GM23338 (cell line): ENCODE measurements around the gene SRGAP2C. TPM values are rescaled to one million over a fixed set of nuclear protein-coding genes. Genes with fewer than 3 reads are reported as not detected.
"Not testable (repeated sequence)": the region's sequence is repeated elsewhere in the genome, so short reads cannot be mapped to it uniquely, and the experiment has no call there.

Source experiments
- ATAC-seq: fragments of 200-7000 bp; cut with Tn5 transposase; 3 replicates; pipeline ENCODE4 v1.9.1; 2020
- DNase-seq: peaks from one replicate; pipeline ENCODE4 v3.0.0-alpha.2; 2015; ENCODE audit warnings: low spot score
- H2AFZ ChIP-seq: fragments of 200-600 bp; sonication (generic); 2 replicates; pipeline ENCODE4 v1.8.0; 2016; ENCODE audit warnings: antibody characterized with exemption, mild to moderate bottlenecking, moderate library complexity
- H3F3A ChIP-seq: fragments of 200-600 bp; sonication (generic); replicated peaks from 2 replicates; pipeline ENCODE4 v1.8.0; 2017; ENCODE audit warnings: antibody characterized with exemption, mixed run types, low read depth
- H3K27ac ChIP-seq: fragments of 200-600 bp; sonication (generic); 2 replicates; pipeline ENCODE4 v1.6.1; 2016; ENCODE audit warnings: low read depth
- H3K27me3 ChIP-seq: fragments of 200-600 bp; sonication (generic); 2 replicates; pipeline ENCODE4 v1.8.0; 2016; ENCODE audit warnings: mild to moderate bottlenecking, mixed run types, moderate library complexity; ENCODE audit not compliant: insufficient read depth
- H3K36me3 ChIP-seq: fragments of 200-600 bp; sonication (generic); 2 replicates; pipeline ENCODE4 v1.8.0; 2016; ENCODE audit warnings: mild to moderate bottlenecking; ENCODE audit not compliant: insufficient read depth
- H3K4me1 ChIP-seq: fragments of 200-600 bp; sonication (generic); 2 replicates; pipeline ENCODE4 v1.8.0; 2016; ENCODE audit warnings: mild to moderate bottlenecking, moderate library complexity; ENCODE audit not compliant: insufficient read depth
- H3K4me2 ChIP-seq: fragments of 200-600 bp; sonication (generic); 2 replicates; pipeline ENCODE4 v1.7.1; 2017; ENCODE audit warnings: mixed run types
- H3K4me3 ChIP-seq: fragments of 200-600 bp; sonication (generic); 2 replicates; pipeline ENCODE4 v1.6.1; 2016; ENCODE audit warnings: mixed run types
- H3K79me2 ChIP-seq: fragments of 200-600 bp; sonication (generic); replicated peaks from 2 replicates; pipeline ENCODE4 v1.8.0; 2017; ENCODE audit warnings: mild to moderate bottlenecking; ENCODE audit not compliant: insufficient read depth
- H3K9me2 ChIP-seq: fragments of 200-600 bp; sonication (generic); 2 replicates; pipeline ENCODE4 v1.8.0; 2017; ENCODE audit not compliant: insufficient read depth
- H4K20me1 ChIP-seq: fragments of 200-600 bp; sonication (generic); replicated peaks from 2 replicates; pipeline ENCODE4 v1.8.0; 2017; ENCODE audit warnings: mild to moderate bottlenecking; ENCODE audit not compliant: insufficient read depth
- H3K27ac Mint-ChIP-seq: 2 replicates; pipeline ENCODE4 v1.8.0; 2020; ENCODE audit warnings: inconsistent platforms, mild to moderate bottlenecking, moderate library complexity, mixed read lengths
- H3K27me3 Mint-ChIP-seq: 3 replicates; pipeline ENCODE4 v1.8.0; 2022; ENCODE audit warnings: low read depth, mild to moderate bottlenecking, moderate library complexity, mixed read lengths, inconsistent platforms; ENCODE audit not compliant: insufficient read depth, poor library complexity
- H3K36me3 Mint-ChIP-seq: 3 replicates; pipeline ENCODE4 v1.8.0; 2021; ENCODE audit warnings: low read depth, mild to moderate bottlenecking, inconsistent platforms, moderate library complexity, mixed read lengths
- H3K4me1 Mint-ChIP-seq: 3 replicates; pipeline ENCODE4 v1.8.0; 2020; ENCODE audit warnings: mild to moderate bottlenecking, inconsistent platforms, mixed read lengths
- H3K4me3 Mint-ChIP-seq: 3 replicates; pipeline ENCODE4 v1.8.0; 2021; ENCODE audit warnings: moderate library complexity, mild to moderate bottlenecking, inconsistent platforms, mixed read lengths
- H3K9me3 Mint-ChIP-seq: 3 replicates; pipeline ENCODE4 v1.8.0; 2020; ENCODE audit warnings: moderate library complexity, mild to moderate bottlenecking, inconsistent platforms, mixed read lengths
- polyA plus RNA-seq: library from polyadenylated mRNA; unstranded; fragments of >200 nt; fragmentation: Nextera tagmentation; extraction: Ambion mirVana; gene quantifications from 2 replicates; pipeline ENCODE4 v1.2.1, GENCODE V29; 2016
- total RNA-seq: library from RNA; depleted of rRNA; stranded (reverse); fragments of >200 nt; shearing (Covaris generic); gene quantifications from 2 replicates; pipeline ENCODE4 v1.2.3, GENCODE V29; 2014

The SRGAP2C gene
- total and polyA plus RNA-seq, 2 experiments from 2014 or later: 18.0 to 20.4 TPM

DNA sequence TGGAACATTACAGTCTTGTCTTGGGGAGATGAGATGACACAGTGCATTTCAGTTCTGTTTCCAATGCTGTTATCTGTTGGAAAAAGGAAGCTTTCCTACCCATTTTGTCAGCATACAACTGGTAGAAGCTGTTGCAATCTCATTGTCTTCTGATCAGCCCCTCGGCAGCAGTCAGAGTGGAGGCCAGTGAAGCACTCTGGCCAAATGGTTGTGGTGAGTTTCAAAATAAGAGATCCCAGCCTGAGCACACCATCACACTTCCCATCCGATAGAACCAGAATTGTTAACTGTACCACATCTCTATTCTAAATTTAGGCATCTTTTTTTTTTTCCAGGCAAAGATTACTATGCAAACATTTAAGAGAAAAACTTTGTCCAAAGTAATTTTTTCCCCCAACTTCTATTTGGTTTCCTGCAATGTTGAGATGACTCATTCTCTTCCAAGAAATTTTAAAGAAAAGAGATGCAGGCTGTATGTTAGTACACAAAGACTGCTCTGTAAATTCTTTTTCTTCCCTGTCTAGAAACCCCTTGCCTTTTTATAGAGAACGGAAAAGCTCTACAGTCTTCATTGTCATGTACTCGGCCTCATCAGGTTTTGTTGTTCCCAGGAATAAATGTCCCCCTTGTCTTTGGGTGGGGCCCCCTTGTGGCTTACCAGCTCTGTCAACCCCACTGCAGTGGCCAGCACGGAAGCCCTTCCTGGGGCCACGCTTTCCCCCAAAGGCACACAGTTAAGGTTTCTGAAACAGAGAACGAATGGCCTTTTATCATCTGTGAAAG is 176.9 kb downstream of the SRGAP2C start:
- not testable (repeated sequence) for H3K4me1 ChIP-seq, H3K27ac Mint-ChIP-seq, H3K27me3 Mint-ChIP-seq, H3K4me3 ChIP-seq, DNase-seq, H3K27ac ChIP-seq, H3F3A ChIP-seq, H3K4me1 Mint-ChIP-seq, H4K20me1 ChIP-seq, H3K9me3 Mint-ChIP-seq, H3K4me3 Mint-ChIP-seq, H2AFZ ChIP-seq, H3K27me3 ChIP-seq, H3K9me2 ChIP-seq, H3K79me2 ChIP-seq, H3K36me3 Mint-ChIP-seq, H3K4me2 ChIP-seq, H3K36me3 ChIP-seq
- ATAC-seq: peak; percentile 93

DNA sequence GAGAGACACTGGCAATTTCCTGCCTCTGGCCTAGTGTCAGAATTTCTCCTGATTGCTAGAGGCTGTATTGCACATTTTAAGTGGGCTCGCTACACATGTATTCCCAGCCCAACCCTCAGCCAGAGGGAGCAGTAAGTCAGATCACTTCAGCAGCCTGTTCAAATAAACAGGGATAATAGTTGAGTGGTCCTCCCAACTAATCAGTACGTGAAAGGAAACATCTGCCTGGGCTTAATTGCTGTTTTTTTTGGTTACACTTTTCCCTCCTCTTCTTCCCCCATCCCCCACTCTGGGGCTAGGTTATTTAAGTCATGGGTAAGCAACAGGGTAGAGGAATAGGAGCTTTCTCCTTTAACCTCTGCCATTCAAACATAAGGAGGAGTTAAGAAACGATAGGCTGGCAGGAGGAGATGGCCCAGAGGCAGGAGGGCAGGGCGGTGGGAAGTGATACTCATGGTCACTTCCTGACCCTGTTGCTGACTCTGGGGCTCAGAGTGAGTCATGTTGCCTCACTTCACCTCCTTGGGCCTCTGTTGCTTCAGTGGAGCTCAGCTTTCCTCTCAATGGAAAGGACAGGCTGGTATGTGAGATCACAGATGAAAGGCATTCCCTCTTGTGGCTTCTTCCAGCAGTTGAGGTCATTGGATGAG is 177.6 kb downstream of the SRGAP2C start:
- not testable (repeated sequence) for DNase-seq, H4K20me1 ChIP-seq, H3K9me2 ChIP-seq, H3K9me3 Mint-ChIP-seq, H3K79me2 ChIP-seq, H3K4me1 Mint-ChIP-seq, H3K27ac ChIP-seq, H3K4me2 ChIP-seq, H3K36me3 ChIP-seq, H3K27me3 ChIP-seq, H3K4me1 ChIP-seq, H3K4me3 Mint-ChIP-seq, H3K27me3 Mint-ChIP-seq, H3K4me3 ChIP-seq, H3K27ac Mint-ChIP-seq, H2AFZ ChIP-seq, H3K36me3 Mint-ChIP-seq, H3F3A ChIP-seq
- ATAC-seq: peak; percentile 29

DNA sequence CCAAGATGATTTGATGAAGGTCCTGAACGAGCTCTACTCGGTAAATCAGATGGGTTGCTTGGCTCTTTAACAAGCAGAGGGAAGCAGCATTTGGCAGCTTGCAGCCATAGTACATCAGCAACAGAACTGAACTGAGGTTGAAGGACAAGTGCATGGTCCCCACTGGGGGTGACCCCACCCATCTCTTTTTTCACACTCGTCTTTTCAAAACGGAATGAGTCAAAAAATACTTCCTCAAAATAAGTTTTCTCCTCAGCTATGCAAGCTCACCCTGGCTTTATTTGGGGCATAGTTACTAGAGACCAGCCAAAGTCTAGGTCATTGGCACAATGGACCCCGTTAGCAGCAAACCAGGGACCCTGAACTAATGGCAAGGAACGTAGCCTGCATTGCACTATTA is 180.5 kb downstream of the SRGAP2C start:
- H3K9me2 ChIP-seq, H2AFZ ChIP-seq: not testable (repeated sequence)

DNA sequence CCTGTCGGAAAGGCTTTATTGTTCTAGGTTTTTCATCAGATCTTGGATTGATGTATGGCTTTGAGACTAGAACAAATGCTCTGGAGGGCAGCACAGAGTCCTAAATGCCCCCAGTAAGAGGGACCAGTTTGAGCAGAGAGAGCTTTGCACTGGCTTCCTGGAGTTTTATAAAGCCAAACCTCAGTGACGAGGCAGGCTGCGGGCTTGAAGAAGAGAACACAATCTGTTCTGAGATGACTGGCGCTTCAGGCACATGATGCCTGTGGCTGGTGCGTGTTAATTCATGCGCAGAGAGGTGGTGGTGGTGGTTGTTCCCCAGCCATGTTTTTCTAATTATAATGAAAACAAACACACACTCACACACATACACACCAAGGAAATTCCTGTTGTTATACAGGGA is 180.9 kb downstream of the SRGAP2C start:
- not testable (repeated sequence) for DNase-seq, ATAC-seq

More for the DNA sequence above, 180.5 kb downstream of the SRGAP2C start:
- not testable (repeated sequence) for H3K27ac ChIP-seq, H3K4me2 ChIP-seq, H3K9me3 Mint-ChIP-seq, H3K4me1 ChIP-seq, H3K27me3 Mint-ChIP-seq, H3K36me3 ChIP-seq, DNase-seq, H3K79me2 ChIP-seq, H3K27ac Mint-ChIP-seq, H4K20me1 ChIP-seq, H3F3A ChIP-seq, H3K4me1 Mint-ChIP-seq, H3K27me3 ChIP-seq, ATAC-seq, H3K36me3 Mint-ChIP-seq, H3K4me3 ChIP-seq, H3K4me3 Mint-ChIP-seq

DNA sequence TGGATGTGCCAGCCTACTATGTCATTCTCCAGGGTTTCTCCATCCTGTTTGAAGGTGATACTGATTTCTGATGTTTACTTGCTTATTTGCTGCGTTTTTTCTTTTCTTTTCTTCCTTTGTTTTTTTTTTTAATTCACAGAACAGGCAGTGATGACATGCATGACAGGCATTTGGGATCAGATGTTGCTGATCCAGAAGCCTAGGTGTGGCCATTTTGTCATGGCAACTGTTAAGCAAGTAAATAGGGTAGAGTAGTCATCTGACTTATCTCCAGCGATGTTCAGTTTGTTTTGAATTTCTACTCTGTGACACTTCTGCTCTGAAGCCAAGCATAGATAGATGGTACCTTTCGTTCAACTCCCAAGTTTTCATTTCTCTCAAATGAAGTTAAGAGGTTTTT is 181.4 kb downstream of the SRGAP2C start:
- H3K27me3 Mint-ChIP-seq, H3K79me2 ChIP-seq, H3K4me2 ChIP-seq, DNase-seq, H3K27me3 ChIP-seq, ATAC-seq, H3K36me3 Mint-ChIP-seq, H3K27ac Mint-ChIP-seq, H3K4me3 Mint-ChIP-seq, H4K20me1 ChIP-seq, H3K4me1 Mint-ChIP-seq, H3F3A ChIP-seq, H3K4me1 ChIP-seq, H2AFZ ChIP-seq, H3K9me2 ChIP-seq, H3K27ac ChIP-seq, H3K36me3 ChIP-seq, H3K4me3 ChIP-seq, H3K9me3 Mint-ChIP-seq: not testable (repeated sequence)

More for the DNA sequence above, 180.9 kb downstream of the SRGAP2C start:
- H3K4me2 ChIP-seq, H4K20me1 ChIP-seq, H3K4me3 ChIP-seq, H3K27me3 Mint-ChIP-seq, H3K4me3 Mint-ChIP-seq, H3K27ac Mint-ChIP-seq, H3K27ac ChIP-seq, H3K79me2 ChIP-seq, H3K4me1 Mint-ChIP-seq, H3K9me3 Mint-ChIP-seq, H3K9me2 ChIP-seq, H3K36me3 Mint-ChIP-seq, H3K36me3 ChIP-seq, H3F3A ChIP-seq, H3K4me1 ChIP-seq, H3K27me3 ChIP-seq, H2AFZ ChIP-seq: not testable (repeated sequence)

DNA sequence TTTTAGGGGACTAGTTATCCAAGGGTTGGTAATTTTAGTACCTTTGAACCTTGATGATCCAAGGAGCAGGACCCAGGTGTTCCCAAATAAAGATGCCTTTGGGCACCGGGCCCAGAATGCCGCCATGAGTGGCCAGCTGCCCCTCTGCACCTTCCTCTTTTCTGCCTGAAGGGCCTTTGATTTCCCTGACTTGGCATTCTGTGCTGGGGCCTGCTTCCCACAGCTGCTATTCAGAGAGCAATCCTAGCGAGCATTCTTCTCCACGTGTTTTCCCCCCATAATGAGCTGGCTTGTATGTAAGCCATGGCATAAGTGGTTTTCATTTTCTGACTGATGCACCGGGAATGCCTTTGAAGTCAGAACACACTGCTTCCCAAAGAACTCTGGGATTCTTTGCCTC is 184.1 kb downstream of the SRGAP2C start:
- H3K4me3 Mint-ChIP-seq, H3K9me2 ChIP-seq, H3K27me3 Mint-ChIP-seq, H3K27me3 ChIP-seq, H3K9me3 Mint-ChIP-seq, H3K36me3 ChIP-seq, H3F3A ChIP-seq, H3K4me2 ChIP-seq, H4K20me1 ChIP-seq, H3K79me2 ChIP-seq, H3K4me1 ChIP-seq, ATAC-seq, H3K36me3 Mint-ChIP-seq, DNase-seq, H3K27ac ChIP-seq, H3K27ac Mint-ChIP-seq, H2AFZ ChIP-seq, H3K4me1 Mint-ChIP-seq, H3K4me3 ChIP-seq: not testable (repeated sequence)
